Measurements from ENCODE around the gene ICAM3.

DNA sequence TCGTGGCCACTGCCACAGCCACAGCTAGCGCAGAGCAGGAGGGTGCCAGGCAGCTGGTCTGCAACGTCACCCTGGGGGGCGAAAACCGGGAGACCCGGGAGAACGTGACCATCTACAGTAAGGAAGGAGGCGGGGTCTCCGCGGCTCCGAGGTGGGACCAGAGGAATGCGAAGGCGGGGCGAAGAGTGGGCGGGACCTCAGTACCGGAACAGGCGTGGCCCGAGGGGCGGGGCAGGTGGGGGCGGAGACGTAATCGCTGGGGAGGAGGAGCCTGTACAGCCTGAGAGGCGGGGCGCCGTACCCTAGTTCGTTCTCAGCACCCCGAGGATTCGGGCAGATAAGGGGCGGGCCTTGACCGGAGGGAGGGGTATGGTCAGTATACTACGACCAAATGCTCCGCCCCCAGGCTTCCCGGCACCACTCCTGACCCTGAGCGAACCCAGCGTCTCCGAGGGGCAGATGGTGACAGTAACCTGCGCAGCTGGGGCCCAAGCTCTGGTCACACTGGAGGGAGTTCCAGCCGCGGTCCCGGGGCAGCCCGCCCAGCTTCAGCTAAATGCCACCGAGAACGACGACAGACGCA lies 47.1 kb downstream of the ICAM3 start:
- TF ChIP-seq CTCF (IDR thresholded peaks at IDR 0.05) = no peak
- peak in 1 of 2 donors; percentile 6 for TF ChIP-seq POLR2AphosphoS5 (IDR thresholded peaks at IDR 0.05)
- TF ChIP-seq POLR2A (IDR thresholded peaks at IDR 0.05) = no peak
